ENCODE data around the gene SNRPE. TPM values are rescaled to one million over a fixed set of nuclear protein-coding genes. Genes with fewer than 3 reads are reported as not detected.

SNRPE gene
- total and polyA plus RNA-seq, 9 of the 15 experiments (the other 6 are each of a cell fraction or from before 2014, with no cell fraction given): 216 to 1,893 (median 487) TPM

DNA sequence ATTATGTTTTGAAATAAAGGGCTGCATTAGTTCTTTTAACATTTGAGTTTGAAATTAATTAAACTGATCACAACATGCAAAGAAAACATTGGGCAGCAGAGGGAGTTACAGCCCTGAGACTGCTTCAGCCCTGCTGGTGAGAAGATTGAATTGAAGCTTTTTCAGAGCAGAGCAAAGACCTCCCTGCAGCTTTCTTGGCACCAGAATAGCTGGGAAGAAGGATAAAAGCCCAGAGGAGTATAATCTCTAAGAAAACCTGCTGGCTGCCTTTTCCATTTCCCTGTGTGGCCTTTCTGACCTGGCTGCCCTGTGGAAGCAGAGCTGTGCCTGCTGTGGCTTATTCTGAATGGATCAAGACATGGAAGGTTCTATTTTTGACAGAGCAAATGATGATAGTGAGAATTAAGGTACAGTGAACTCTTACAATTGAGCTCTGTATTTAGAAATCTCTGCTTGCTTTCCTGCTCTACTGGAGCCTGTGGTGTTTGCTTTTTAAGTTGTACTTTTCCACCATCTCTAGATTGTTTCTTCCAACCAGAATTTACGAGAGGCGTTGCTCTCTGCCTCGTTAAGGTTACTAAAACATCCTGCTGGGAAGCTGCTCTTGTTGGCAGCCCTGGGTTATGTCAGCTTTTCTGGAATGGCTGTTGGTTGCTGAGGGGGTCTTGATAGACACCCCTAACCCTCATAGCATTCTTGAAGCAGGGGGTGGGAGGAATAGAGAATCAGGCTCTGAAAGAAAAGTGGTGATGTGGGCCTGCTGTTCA, 9.9 kb downstream of the SNRPE start (continued):
- TF ChIP-seq, protein P1, sequence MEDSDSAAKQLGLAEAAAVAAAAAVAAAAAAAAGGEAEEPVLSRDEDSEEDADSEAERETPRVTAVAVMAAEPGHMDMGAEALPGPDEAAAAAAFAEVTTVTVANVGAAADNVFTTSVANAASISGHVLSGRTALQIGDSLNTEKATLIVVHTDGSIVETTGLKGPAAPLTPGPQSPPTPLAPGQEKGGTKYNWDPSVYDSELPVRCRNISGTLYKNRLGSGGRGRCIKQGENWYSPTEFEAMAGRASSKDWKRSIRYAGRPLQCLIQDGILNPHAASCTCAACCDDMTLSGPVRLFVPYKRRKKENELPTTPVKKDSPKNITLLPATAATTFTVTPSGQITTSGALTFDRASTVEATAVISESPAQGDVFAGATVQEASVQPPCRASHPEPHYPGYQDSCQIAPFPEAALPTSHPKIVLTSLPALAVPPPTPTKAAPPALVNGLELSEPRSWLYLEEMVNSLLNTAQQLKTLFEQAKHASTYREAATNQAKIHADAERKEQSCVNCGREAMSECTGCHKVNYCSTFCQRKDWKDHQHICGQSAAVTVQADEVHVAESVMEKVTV (CRISPR knock-in tag; IDR thresholded peaks at IDR 0.05): peak; percentile 90
- TF ChIP-seq, protein P2, sequence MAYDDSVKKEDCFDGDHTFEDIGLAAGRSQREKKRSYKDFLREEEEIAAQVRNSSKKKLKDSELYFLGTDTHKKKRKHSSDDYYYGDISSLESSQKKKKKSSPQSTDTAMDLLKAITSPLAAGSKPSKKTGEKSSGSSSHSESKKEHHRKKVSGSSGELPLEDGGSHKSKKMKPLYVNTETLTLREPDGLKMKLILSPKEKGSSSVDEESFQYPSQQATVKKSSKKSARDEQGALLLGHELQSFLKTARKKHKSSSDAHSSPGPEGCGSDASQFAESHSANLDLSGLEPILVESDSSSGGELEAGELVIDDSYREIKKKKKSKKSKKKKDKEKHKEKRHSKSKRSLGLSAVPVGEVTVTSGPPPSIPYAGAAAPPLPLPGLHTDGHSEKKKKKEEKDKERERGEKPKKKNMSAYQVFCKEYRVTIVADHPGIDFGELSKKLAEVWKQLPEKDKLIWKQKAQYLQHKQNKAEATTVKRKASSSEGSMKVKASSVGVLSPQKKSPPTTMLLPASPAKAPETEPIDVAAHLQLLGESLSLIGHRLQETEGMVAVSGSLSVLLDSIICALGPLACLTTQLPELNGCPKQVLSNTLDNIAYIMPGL (CRISPR knock-in tag; IDR thresholded peaks at IDR 0.05): no peak
- TF ChIP-seq POLR2A (conservative IDR thresholded peaks at IDR 0.05) (0 out of 2 replicates have a peak, but pooled peaks have one; percentile 37), THRB (CRISPR knock-in tag; conservative IDR thresholded peaks at IDR 0.05) (no peak; the same call in 1 of the 2 replicates)

All from K562 (cell line).